HG02884 (cell line): ENCODE data around the gene ZBBX.
A peak's percentile ranks its signal among the peaks of the same experiment; 100 is the strongest.
"Not testable (repeated sequence)": the region's sequence is repeated elsewhere in the genome, so short reads cannot be mapped to it uniquely, and the experiment has no call there.

Source experiments
- ATAC-seq: cut with Tn5 transposase; IDR thresholded peaks from one replicate; pipeline ENCODE4 v1.9.1; 2021; ENCODE audit warnings: mild to moderate bottlenecking, moderate library complexity; ENCODE audit not compliant: unreplicated experiment

ZBBX gene, protein sequence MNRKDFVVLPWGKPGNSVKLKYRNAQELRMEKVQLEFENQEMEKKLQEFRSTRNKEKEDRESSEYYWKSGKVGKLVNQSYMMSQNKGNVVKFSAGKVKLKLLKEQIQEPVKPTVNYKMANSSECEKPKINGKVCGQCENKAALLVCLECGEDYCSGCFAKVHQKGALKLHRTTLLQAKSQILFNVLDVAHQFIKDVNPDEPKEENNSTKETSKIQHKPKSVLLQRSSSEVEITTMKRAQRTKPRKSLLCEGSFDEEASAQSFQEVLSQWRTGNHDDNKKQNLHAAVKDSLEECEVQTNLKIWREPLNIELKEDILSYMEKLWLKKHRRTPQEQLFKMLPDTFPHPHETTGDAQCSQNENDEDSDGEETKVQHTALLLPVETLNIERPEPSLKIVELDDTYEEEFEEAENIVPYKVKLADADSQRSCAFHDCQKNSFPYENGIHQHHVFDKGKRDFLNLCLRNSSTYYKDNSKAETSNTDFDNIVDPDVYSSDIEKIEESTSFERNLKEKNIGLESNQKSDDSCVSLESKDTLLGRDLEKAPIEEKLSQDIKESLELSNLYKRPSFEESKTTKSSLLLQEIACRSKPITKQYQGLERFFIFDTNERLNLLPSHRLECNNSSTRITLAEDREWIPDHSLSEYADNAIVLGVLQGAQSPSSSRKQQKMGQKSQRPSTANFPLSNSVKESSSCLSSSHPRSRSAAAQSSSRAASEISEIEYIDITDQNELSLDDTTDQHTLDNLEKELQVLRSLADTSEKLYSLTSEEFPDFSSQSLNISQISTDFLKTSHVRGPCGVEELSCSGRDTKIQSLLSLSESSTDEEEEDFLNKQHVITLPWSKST

DNA sequence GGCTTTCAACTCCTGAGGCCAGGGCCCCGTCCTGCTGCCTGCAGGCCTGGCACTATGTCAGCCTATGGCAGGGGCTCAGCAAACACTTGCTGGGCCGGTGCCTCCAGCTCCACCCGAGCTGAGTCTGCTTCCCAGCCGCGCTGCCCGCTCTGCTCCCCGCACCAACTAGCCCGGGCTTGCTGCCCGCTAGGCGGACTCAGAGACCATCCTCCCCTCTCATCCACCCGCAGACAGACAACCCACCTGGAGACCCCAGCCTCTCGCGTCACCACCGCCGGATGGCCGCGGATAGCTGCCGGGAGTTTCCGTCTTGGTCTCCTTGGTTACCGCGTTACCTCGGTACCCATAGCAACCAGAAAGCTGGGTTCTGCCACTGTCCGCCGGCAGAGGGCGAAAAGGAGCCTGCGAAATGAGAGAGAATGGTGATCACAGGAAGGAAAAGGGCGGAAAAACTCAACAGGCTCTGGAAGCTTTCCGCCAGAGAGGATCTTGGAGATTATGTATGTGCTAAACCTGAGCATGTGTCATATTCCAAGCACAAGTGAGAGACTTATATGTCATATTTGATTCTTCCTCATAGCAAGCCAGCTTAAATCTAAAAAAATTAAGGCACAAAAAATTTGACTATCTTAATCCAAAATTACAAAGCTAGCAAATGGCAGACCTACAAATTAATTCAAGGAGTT is at the start of gene ZBBX:
Gene ZBBX, minus strand, starts transcription at position 294 of the 686 bp plus-strand sequence. CDS start 7,396 bp downstream, outside the sequence.
- ATAC-seq, result peak; percentile 100

DNA sequence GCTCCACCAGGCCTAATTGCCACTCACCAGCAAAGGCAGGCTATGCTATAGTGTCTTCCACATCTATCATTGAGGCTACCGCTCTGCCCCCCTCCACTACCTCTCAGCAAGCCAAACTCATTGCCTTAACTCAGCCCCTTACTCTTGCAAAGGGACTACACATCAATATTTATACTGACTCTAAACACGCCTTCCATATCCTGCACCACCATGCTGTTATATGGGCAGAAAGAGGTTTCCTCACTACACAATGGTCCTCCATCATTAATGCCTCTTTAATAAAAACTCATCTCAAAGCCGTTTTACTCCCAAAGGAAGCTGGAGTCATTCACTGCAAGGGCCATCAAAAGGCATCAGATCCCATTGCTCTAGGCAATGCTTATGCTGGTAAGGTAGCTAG is 46.9 kb upstream of the ZBBX start:
- not testable (repeated sequence) for ATAC-seq

DNA sequence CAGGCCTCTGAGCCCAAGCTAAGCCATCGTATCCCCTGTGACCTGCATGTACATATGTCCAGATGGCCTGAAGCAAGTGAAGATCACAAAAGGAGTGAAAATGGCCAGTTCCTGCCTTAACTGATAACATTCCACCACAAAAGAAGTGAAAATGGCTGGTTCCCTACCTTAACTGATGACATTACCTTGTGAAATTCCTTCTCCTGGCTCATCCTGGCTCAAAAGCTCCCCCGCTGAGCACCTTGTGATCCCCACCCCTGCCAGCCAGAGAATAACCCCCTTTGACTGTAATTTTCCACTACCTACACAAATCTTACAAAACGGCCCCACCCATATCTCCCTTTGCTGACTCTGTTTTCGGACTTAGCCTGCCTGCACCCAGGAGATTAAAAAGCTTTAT is 42.3 kb upstream of the ZBBX start:
- not testable (repeated sequence) for ATAC-seq

DNA sequence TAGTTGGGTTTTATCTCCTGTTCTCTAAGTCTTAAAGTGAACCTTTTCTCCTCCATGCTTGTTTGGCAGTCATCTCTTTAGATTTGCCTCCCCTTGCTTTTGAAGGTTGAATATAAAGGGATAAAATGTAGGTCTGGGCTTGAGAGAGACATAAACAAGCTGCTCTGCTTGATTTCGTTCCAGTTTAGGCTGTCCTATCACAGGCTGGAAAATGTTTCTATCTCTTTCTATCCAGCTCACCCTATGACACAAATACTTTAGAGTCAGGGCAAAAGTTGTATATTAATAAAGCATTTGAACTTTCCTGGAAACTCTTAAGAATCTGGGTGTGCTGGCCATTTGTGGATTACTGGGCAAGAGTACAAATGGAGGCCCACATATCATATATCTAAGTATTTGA is 29.5 kb upstream of the ZBBX start:
- ATAC-seq, result no peak

DNA sequence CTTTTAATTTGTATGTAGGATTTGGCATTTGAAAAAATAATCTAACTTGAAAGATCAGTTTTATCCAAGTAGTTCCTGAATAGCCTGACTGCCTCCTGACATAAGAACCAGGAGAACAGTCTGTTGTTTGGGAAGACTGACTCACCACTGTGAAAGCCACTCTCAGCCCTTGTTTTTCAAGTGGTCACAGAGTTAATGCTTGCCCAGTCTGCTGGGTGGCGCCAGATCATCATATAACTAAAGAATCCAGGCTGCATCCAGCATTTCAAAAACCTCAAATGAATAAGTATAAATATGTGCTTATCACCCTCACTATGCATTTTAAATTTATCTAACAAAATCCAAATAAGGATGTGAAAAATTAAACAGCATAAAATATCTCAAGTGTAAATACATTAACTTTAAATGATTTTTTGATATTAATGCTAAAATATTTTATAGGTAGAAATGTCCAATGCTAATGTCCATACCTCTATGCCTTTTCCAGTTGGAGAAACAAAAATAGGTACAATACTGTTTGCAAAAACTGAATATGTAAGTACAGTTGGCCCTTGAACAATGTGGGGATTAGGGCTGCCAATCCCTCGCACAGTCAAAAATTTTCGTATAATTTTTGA is 26.9 kb upstream of the ZBBX start:
- ATAC-seq, result peak; percentile 64

DNA sequence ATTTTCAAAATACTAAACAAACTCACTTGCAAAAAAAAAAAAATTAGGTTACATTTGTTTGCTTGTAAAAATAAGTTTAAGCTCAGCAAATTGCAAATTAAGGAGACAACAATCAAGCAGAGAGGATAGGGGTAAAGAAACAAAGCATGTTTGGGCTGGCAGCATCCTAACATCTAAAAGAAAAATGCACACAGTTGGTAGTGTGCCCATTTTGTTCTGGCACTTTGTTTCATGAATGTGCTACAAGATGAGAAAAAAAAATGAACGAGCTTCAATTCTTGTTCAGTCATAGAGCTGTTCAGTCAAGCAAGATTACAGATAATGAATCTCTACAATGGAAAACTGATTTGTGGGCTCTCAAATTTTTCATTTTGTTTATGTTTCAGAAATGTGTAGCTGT is 17.7 kb upstream of the ZBBX start:
- no peak for ATAC-seq

DNA sequence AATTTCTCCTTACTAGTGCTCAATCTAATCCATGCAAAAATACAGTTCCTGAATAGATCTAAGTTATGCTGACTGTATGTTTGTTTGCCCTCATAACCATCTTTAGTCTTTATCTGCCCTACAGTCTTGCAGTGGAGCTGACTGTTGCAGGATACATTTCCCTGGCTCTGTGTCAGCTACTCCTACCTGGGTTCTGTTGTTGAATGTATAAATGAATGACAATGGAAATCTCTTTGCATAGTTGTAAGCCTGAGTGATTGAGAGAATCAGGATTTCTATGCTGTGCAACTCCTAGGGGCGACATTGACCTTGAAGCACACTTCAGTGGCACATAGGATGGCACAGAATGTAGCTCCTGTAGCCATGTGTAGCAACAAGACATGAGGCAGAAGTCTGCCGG is 16.0 kb upstream of the ZBBX start:
- no peak for ATAC-seq

DNA sequence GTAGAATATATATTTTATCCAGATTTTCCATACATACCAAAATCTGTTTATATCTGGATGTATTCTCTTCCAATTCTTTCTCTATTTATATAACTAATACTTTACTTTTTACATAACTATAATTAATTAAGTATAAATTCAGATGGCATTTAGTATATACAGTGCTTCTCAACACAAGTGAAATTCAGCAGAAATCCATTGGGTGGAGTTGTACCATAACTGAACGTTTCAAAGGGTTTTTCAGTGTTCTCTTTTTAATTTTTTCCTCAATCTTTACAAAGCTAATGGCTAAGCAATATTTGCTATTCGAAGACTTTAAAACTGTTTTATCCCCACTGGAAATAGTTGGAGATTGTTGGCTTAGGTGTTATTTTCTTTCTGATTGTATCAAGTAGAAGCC is 13.9 kb upstream of the ZBBX start:
- ATAC-seq, result no peak

DNA sequence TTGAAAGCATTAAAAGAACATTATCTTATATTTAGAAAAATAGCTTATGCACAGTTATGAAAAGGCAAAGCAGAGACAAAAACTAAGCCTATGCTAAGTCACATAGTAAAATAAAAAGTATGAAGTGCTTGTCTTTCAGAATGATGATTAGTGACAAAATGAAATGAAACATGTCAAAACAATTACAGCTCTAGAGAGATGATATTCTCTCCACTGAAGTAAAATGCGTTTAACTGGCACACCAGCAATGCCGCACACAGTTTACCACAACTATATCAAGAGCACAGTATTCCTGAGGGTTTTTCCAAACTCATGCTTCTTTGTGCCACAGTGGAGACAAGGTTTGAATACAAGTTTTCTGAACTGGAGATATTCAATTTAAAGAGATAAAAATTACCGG is 2.1 kb upstream of the ZBBX start:
- no peak for ATAC-seq

DNA sequence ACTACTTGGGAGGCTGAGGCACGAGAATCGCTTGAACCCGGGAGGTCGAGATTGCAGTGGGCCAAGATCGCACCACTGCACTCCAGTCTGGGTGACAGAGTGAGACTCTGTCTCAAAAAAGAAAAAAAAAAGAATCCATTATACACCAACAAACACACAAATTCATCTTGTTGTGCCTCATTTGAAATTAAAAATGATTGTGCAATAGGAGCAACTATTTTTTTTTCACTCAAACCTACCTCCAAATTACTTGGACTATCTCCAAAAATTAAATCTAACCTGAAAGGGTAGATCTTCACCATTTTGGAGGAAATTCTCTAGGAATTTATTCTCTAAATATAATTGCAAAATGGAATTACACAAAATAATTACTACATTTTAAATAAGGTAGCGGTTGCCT is 4.6 kb downstream of the ZBBX start:
- no peak for ATAC-seq

DNA sequence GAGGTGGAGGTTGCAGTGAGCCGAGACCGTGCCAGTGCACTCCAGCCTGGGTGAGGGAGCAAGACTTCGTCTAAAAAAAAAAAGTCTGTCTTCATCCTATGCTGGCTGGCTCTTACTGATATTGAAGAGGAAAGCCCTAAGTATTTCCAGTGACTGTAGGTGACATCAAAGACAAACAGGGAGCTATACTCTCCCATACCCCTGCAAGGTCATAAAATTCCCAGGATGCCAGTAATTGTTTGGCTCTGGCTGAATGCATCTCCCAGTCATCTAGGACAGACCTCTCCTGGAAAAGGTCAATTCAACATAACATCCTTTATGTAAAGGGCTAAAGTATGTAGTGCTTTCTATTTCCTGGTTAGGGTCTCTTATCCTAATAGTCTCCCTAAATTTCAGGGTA is 8.0 kb downstream of the ZBBX start:
- ATAC-seq, result no peak

DNA sequence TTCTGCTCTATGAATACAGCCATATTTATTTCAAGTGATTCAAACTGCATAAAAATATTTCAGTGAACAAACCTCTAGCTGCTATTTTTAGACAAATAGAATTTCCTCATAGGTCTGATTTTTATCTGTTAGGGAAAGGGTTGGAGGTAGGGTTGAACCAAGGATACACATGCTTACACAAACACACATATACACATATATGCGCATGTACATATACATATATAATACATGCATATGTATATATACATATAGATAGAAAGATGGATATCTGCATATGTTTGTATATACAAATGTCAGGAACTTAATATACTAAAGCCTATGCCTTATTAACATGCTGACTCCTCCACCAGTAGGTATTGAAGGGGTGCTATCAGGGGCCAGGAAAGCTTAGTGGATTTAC is 18.1 kb downstream of the ZBBX start:
- no peak for ATAC-seq

DNA sequence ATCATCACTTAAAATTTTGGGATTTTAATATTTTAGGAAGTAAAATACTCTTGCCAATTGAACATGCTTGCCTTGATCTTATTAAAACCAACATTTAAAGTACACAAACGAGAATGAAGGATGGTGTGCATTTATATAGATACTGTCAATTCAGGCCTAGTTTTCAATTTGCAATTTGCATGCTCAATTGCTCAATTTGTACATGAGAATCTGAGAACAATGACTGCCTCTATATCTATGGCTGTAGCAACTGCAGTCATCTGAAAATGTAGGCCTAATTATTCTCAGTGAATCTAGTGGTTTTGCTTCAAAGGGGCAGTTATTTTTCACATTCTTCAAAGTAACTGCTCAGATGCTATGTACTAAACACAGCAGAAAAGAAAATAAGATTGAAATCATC is 18.8 kb downstream of the ZBBX start:
- ATAC-seq, result no peak

DNA sequence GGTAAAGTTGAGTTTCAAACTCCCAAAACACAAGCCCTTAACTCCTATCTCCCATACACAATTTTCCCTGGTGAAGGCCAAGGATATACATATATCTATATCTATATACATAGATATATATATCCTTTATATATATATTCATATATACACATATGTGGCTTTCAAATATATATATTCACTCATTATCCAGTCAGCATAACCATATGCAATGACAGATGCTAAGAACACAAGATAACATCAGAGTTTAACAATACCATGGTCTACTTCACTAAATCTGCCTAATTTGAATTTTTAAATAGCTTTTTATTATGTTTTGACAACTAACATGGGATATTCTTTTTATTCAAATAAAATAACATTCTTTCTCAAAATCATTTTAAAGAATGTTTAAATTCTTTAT is 24.7 kb downstream of the ZBBX start:
- ATAC-seq, result no peak

DNA sequence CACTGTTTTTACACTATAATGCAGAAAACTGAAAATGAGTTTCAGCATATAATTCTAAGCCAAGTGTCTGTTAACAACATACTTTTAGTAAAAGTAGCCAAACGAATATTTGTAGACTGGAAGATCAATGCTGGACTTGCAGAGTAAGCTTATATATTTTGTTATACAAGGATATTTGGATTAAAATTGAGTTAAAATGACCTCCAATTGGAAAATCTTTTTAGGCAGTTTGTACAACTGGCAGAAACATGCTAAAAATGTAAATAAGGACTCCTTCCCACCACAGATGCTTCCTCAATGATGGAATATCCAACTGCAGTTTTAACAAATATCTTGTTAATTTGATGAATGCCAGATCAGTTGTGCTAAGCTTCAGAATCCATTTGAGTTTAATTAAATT is 25.3 kb downstream of the ZBBX start:
- ATAC-seq, result no peak

DNA sequence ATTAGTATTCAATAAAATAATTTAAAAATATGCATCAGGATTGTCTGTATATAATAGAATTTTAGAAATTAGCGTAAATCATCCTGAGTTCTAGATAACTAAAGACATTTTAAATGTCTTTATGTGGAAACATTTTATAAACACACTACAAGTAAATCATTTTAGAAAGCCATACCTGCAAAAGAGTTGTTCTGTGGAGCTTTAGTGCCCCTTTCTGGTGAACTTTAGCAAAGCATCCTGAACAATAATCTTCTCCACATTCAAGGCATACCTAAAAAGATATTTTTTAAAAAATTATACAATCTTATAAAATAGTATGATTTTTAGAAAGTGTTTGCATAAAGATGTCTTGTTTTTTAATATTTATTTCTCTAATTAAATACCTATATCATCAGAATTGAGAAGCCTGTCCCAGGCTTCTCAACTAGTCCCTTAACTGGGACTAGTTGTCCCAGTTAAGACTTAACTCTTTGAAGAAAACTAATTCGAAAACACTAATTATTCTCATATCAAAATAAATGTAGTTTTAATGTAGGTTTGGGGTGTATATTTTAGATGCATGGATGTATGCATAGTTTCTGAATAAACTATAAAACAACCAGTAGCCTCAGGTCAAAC is 29.7 kb downstream of the ZBBX start:
- ATAC-seq, result no peak

DNA sequence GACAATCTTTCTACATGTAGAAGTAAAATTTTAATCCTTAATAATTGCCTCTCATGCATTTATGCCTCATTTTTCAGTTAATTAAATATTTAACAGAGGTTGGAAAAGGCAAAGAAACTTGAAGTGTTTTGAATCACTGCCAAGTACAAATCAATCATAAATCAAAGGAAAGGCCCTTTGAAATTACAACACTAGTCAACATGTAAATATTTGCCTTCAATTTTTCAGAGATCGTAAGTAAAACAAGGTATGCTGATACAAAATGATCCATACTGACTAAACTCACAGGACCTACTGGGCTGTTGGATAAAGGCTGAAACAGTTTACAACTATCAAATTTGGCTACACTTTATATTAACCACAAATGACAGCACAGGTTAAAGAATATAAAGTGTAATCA is 33.9 kb downstream of the ZBBX start:
- no peak for ATAC-seq

DNA sequence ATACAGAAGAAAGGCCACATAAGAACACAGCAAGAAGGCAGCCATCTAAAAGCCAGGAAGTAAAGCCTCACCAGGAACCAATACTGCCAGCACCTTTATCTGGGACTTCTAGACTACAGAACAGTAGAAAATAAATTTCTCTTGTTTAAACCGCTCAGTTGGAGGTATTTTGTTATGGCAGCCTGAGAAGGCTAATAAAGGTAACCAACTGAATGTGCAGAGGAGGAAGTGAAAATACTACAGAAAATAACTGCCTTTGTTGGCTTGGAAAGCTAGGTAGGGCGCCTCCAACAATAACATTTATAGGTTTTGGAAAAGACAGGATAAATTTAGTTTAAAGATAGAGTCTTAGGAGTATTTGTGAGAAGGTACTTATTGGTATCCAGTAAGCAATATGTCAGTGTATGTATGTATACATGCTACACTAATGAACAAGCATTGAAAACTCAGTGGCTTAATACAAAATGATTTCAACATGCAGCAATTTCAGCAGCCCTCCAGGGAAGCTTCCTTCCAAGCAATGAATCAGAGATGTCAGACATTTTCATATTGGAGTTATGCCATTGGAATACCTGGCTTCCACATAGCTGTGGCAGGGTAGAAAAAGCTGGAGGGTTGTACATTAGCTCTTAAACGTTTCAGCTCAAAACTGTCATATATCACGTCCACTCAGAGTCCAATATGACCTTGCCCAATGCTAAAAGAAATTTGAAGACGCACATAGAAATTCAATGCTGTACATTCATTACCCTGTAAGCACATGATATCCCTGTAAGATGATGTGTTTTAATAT is 48.9 kb downstream of the ZBBX start:
- ATAC-seq, result no peak

DNA sequence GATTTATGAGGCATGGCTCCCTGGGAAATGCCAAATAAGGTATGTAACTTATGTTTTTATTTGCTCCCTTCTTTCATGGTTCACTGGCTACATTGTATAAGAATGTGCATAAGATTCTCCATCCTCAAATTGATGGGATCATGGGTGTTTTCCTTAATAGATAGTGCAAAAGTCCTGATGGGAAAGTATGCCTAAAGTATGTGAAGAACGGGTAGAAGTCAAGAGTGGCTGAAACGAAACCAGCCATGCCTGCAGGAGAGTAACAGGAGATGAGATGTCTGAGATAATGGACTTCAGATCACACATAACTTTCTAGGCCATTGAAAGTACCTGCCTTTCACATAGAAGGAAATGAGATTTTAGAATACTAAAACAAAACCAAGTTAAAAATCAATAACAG is 56.5 kb downstream of the ZBBX start:
- no peak for ATAC-seq
